CD14-positive monocyte (primary cell): ENCODE data around the gene TRABD. TPM values are rescaled to one million over a fixed set of nuclear protein-coding genes. Genes with fewer than 3 reads are reported as not detected.

Experiments
- DNase-seq, 3 donors: peaks; one replicate each; pipeline ENCODE4 v3.0.0-alpha.2; 2011 to 2022
- H2AFZ ChIP-seq: 2 replicates; pipeline ENCODE4 v1.6.0; 2012; ENCODE audit warnings: mild to moderate bottlenecking, low read depth, low read length, inconsistent platforms; ENCODE audit not compliant: insufficient read depth, poor library complexity, severe bottlenecking
- H3K27ac ChIP-seq, 2 donors: 1 replicate in 1 of 2; 2 replicates in 1 of 2; pipeline ENCODE4 v1.5.1; 2012 to 2013; ENCODE audit warnings: low read length in 2 of 2, control low read depth in 1 of 2, inconsistent platforms in 1 of 2, low read depth in 1 of 2, mild to moderate bottlenecking in 1 of 2
- H3K27me3 ChIP-seq, 2 donors: one replicate each; pipeline versions ENCODE4 v1.6.0 to v1.6.1; 2011 to 2013; ENCODE audit warnings: low read length in 2 of 2; ENCODE audit not compliant: control insufficient read depth in 2 of 2, insufficient read depth in 2 of 2
- H3K36me3 ChIP-seq, 2 donors: replicated peaks in 1 of 2; 1 replicate in 1 of 2; 2 replicates in 1 of 2; pipeline versions ENCODE4 v1.5.1 to v1.6.1; 2012 to 2013; ENCODE audit warnings: low read length in 2 of 2, control low read depth in 1 of 2, inconsistent platforms in 1 of 2, mild to moderate bottlenecking in 1 of 2; ENCODE audit not compliant: insufficient read depth in 2 of 2, control insufficient read depth in 1 of 2
- H3K4me1 ChIP-seq, 2 donors: 1 replicate in 1 of 2; 2 replicates in 1 of 2; pipeline versions ENCODE4 v1.5.1 to v1.6.1; 2012 to 2013; ENCODE audit warnings: low read length in 2 of 2, control low read depth in 1 of 2, inconsistent platforms in 1 of 2, mild to moderate bottlenecking in 1 of 2, moderate library complexity in 1 of 2; ENCODE audit not compliant: insufficient read depth in 2 of 2, control insufficient read depth in 1 of 2
- H3K4me2 ChIP-seq: replicated peaks from 2 replicates; pipeline ENCODE3; 2012; ENCODE audit warnings: low read length, moderate library complexity, mild to moderate bottlenecking; ENCODE audit not compliant: poor library complexity, severe bottlenecking; ENCODE audit errors: extremely low read depth
- H3K4me3 ChIP-seq, 3 experiments: fragments of 200-600 bp in 1 of 3; sonication (generic) in 1 of 3; replicated peaks in 1 of 3; 1 replicate in 2 of 3; 2 replicates in 1 of 3; pipeline ENCODE4 v1.5.1; 2011 to 2013; ENCODE audit warnings: low read length in 3 of 3, mild to moderate bottlenecking in 3 of 3, control low read depth in 2 of 3, low read depth in 2 of 3, inconsistent platforms in 1 of 3, moderate library complexity in 1 of 3
- H3K79me2 ChIP-seq: 2 replicates; pipeline ENCODE4 v1.6.0; 2012; ENCODE audit warnings: mild to moderate bottlenecking, control low read depth, inconsistent platforms, low read length, moderate library complexity; ENCODE audit not compliant: insufficient read depth
- H3K9ac ChIP-seq: 2 replicates; pipeline ENCODE4 v1.6.0; 2017; ENCODE audit warnings: low read length, mild to moderate bottlenecking; ENCODE audit not compliant: insufficient read depth, poor library complexity, severe bottlenecking
- H3K9me3 ChIP-seq, 2 donors: replicated peaks in 1 of 2; 1 replicate in 1 of 2; 2 replicates in 1 of 2; pipeline versions ENCODE4 v1.5.1 to v1.6.1; 2012 to 2013; ENCODE audit warnings: low read length in 2 of 2, control low read depth in 1 of 2; ENCODE audit not compliant: control insufficient read depth in 1 of 2, insufficient read depth in 1 of 2
- H4K20me1 ChIP-seq: 2 replicates; pipeline ENCODE4 v1.6.0; 2012; ENCODE audit warnings: mild to moderate bottlenecking, low read length, control low read depth, moderate library complexity; ENCODE audit not compliant: insufficient read depth
- H3K27ac Mint-ChIP-seq, 7 donors: one replicate each; pipeline ENCODE4 v1.8.0; 2020; ENCODE audit warnings: mild to moderate bottlenecking in 7 of 7, mixed read lengths in 7 of 7, moderate library complexity in 6 of 7, inconsistent platforms in 2 of 7
- H3K27me3 Mint-ChIP-seq, 3 donors: one replicate each; pipeline ENCODE4 v1.8.0; 2021 to 2022; ENCODE audit warnings: low read depth in 3 of 3, mild to moderate bottlenecking in 3 of 3, mixed read lengths in 3 of 3, moderate library complexity in 3 of 3, inconsistent platforms in 1 of 3
- H3K36me3 Mint-ChIP-seq, 2 donors: one replicate each; pipeline ENCODE4 v1.8.0; 2020; ENCODE audit warnings: mixed read lengths in 2 of 2, inconsistent platforms in 1 of 2, mild to moderate bottlenecking in 1 of 2
- H3K4me1 Mint-ChIP-seq: one replicate; pipeline ENCODE4 v1.8.0; 2020; ENCODE audit warnings: mild to moderate bottlenecking, mixed read lengths
- H3K4me3 Mint-ChIP-seq, 2 donors: one replicate each; pipeline ENCODE4 v1.8.0; 2020; ENCODE audit warnings: mild to moderate bottlenecking in 2 of 2, mixed read lengths in 2 of 2, moderate library complexity in 1 of 2
- H3K9me3 Mint-ChIP-seq, 7 donors: one replicate each; pipeline ENCODE4 v1.8.0; 2020 to 2022; ENCODE audit warnings: mixed read lengths in 7 of 7, mild to moderate bottlenecking in 6 of 7, moderate library complexity in 6 of 7, inconsistent platforms in 2 of 7
- WGBS: methylation state at CpG from one replicate; pipeline ENCODE4 v1.1.5; 2013; ENCODE audit warnings: missing lambda C conversion rate; ENCODE audit not compliant: insufficient coverage; 5-methylcytosine and 5-hydroxymethylcytosine counted together
- intact Hi-C, 2 donors: fragments of 100-400 bp; cut with micrococcal nuclease; formaldehyde crosslinking; loops; one replicate each; pipeline versions ENCODE4 v1.15.0 to v1.15.1; 2023
- polyA plus RNA-seq, 3 donors: library from polyadenylated mRNA; depleted of rRNA in 1 of 3; unstranded in 2 of 3; stranded (reverse) in 1 of 3; fragments of 300-500 nt in 2 of 3; fragments of >200 nt in 1 of 3; fragmentation: Illumina TruSeq in 2 of 3; gene quantifications; 1 replicate in 2 of 3; 2 replicates in 1 of 3; pipeline ENCODE4 v1.2.3, GENCODE V29; 2012 to 2021
- TF ChIP-seq, protein P1 (sequence below): fragments of 200-600 bp; IDR thresholded peaks from one replicate; pipeline ENCODE4 v1.8.0; 2022; ENCODE audit warnings: antibody characterized with exemption, mild to moderate bottlenecking

TRABD gene
- polyA plus RNA-seq, 3 donors = 34.5 to 240 (median 39.3) TPM

DNA sequence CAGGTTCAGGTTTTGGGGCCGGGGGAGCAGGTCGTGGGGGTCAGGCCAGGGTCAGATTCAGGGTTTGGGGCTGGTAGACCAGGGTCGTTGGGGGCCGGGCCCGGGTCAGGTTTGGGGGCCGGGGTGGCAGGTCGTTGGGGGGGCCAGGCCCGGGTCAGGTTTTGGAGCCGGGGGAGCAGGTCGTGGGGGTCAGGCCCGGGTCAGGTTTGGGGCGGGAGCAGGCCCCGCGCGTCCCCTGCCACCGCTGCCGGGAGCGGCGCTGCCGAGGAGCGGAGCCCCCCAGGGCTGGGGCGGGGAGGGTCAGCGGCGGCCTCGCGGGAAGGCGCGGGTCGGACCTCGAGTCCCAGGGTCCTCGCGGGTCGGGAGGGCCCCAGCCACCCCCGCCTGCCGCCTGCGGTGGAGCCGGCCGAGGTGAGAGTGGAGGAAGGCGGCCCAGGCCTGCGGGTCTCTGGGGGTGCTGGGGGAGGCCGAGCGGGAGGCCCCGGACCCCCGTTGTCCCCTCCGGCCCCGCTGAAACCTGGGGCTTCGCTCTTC, 535 bp downstream of the TRABD start:
- Histone ChIP-seq H3K27ac (peak overlapping the region; percentile 31 to 83), H3K79me2 (peaks cover 43% of the 10 kb centered on the region), H4K20me1 (no peaks in the 10 kb centered on the region), H3K9me3 (no peaks in the 10 kb centered on the region), H3K27me3 (no peaks in the 10 kb centered on the region), H3K36me3 (no peaks in the 10 kb centered on the region), H3K4me1 (peaks cover 63 to 74% of the 10 kb centered on the region in 2 donors), H3K4me3 (peak overlapping the region; percentile 55 to 86 (median 56)), H2AFZ (no peak overlapping the region), H3K4me2 (peak overlapping the region; percentile 96), H3K9ac (peak overlapping the region; percentile 83)
- H3K4me1 Mint-ChIP-seq = peaks cover 50% of the 10 kb centered on the region
- intact Hi-C loops = loop anchor here (2.0 to 5.0 kb wide), 2 partner anchors 13 to 346 kb away; partner anchors contain the start of gene TYMP (in 1 of the 2)
- peak overlapping the region; percentile 78 to 96 (median 88) for H3K27ac Mint-ChIP-seq
- TF ChIP-seq, protein P1, sequence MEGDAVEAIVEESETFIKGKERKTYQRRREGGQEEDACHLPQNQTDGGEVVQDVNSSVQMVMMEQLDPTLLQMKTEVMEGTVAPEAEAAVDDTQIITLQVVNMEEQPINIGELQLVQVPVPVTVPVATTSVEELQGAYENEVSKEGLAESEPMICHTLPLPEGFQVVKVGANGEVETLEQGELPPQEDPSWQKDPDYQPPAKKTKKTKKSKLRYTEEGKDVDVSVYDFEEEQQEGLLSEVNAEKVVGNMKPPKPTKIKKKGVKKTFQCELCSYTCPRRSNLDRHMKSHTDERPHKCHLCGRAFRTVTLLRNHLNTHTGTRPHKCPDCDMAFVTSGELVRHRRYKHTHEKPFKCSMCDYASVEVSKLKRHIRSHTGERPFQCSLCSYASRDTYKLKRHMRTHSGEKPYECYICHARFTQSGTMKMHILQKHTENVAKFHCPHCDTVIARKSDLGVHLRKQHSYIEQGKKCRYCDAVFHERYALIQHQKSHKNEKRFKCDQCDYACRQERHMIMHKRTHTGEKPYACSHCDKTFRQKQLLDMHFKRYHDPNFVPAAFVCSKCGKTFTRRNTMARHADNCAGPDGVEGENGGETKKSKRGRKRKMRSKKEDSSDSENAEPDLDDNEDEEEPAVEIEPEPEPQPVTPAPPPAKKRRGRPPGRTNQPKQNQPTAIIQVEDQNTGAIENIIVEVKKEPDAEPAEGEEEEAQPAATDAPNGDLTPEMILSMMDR = no peak
- under 1% methylated on average over 44 of the region's 47 CpGs for WGBS
- H3K27me3 Mint-ChIP-seq = peaks cover 0 to 4% (median 2%) of the 10 kb centered on the region in 3 donors
- no peak for DNase-seq
- H3K9me3 Mint-ChIP-seq = no peaks in the 10 kb centered on the region
- H3K4me3 Mint-ChIP-seq = peak overlapping the region; percentile 95
- peaks cover 8 to 9% of the 10 kb centered on the region in 2 donors for H3K36me3 Mint-ChIP-seq

DNA sequence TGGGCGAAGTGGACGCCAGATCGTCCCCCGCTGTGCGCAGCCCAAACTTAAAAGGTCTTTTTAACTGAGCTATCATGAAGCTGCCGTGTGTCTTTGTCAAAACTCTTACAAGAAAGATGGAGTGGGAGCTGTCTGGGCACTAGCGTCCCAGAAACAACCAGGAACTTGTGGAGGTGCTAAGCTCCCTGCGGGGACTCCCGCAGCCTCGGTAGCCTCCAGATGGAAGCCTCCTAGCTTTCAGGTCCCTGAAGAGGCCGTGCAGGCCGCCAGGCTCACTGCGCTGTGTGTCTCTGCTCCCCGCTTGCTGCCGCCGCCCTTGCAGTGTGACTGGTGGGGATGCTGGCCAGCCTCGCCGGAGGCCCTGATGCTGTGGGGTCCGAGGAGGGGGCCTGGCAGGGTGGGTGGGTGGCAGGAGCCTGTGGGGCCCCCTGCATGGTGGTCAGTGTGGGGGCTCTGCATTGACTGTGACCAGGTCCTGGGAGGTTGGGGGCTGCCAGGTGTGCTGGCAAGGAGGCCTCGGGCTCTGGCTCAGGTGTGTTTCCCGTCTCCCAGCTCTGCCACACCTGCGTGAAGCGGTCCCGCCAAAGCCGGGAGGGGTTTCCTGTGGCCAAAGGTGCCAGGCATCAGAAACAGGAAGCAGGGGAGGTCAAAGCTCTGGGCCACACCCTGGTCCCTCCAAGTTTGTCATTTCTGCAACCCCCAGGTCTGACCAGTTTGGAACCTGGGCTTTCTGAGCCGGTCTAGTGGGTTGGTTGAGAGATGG, 1.2 kb downstream of the TRABD start:
- H3K27me3 Mint-ChIP-seq = peaks cover 0 to 4% (median 2%) of the 10 kb centered on the region in 3 donors

More for the DNA sequence above, 1.2 kb downstream of the TRABD start:
- TF ChIP-seq, protein P1 = no peak
- Histone ChIP-seq H3K9me3 (no peaks in the 10 kb centered on the region), H3K79me2 (peaks cover 48% of the 10 kb centered on the region), H3K36me3 (no peaks in the 10 kb centered on the region), H3K4me3 (peak overlapping the region; percentile 55 to 86 (median 56)), H2AFZ (no peak overlapping the region), H3K27me3 (no peaks in the 10 kb centered on the region), H4K20me1 (no peaks in the 10 kb centered on the region), H3K9ac (peak overlapping the region; percentile 83), H3K4me2 (peak overlapping the region; percentile 96), H3K4me1 (peaks cover 70 to 80% of the 10 kb centered on the region in 2 donors), H3K27ac (peak overlapping the region; percentile 31 to 83)
- H3K4me1 Mint-ChIP-seq = peaks cover 57% of the 10 kb centered on the region
- intact Hi-C loops = loop anchor here (2.0 to 5.0 kb wide), 2 partner anchors 14 to 345 kb away; partner anchors contain the start of gene TYMP (in 1 of the 2)
- DNase-seq = peak in 1 of 3 donors; percentile 22
- H3K27ac Mint-ChIP-seq = peak overlapping the region; percentile 78 to 96 (median 88)
- H3K4me3 Mint-ChIP-seq = peak overlapping the region; percentile 95
- H3K9me3 Mint-ChIP-seq = no peaks in the 10 kb centered on the region
- peaks cover 7 to 9% of the 10 kb centered on the region in 2 donors for H3K36me3 Mint-ChIP-seq
- 32% methylated on average over 23 of the region's 26 CpGs for WGBS
